SK-N-SH treated with all-trans-retinoic acid at 6 μM for 48 hours (cell line): Measurements from ENCODE around the gene FAM167B.
"Not testable (repeated sequence)": the region's sequence is repeated elsewhere in the genome, so short reads cannot be mapped to it uniquely, and the experiment has no call there.

Source experiments
- ATAC-seq: fragments of 200-7000 bp; cut with Tn5 transposase; 3 replicates; pipeline ENCODE4 v1.9.1; 2020; ENCODE audit warnings: mild to moderate bottlenecking, moderate library complexity
- ARNTL ChIP-seq: fragments of 450-650 bp; formaldehyde crosslinking; IDR thresholded peaks from 2 replicates; pipeline ENCODE4 v1.5.0; 2020; ENCODE audit warnings: low read depth, mild to moderate bottlenecking, moderate library complexity, borderline replicate concordance
- BACH2 ChIP-seq: fragments of 250-450 bp; sonication (Bioruptor Pico); IDR thresholded peaks from 2 replicates; pipeline ENCODE4 v1.9.0; 2021; ENCODE audit warnings: mild to moderate bottlenecking, borderline replicate concordance
- CREB5 ChIP-seq: fragments of 250-450 bp; sonication (Bioruptor Pico); IDR thresholded peaks from 2 replicates; pipeline ENCODE4 v1.5.1; 2020; ENCODE audit warnings: low read depth, mild to moderate bottlenecking, moderate library complexity
- CSDC2 ChIP-seq: fragments of 250-450 bp; sonication (Bioruptor Pico); IDR thresholded peaks from 2 replicates; pipeline ENCODE4 v1.5.0; 2020; ENCODE audit warnings: mild to moderate bottlenecking, moderate library complexity
- CSRNP3 ChIP-seq: fragments of 250-450 bp; sonication (Bioruptor Pico); IDR thresholded peaks from 2 replicates; pipeline ENCODE4 v1.5.1; 2021; ENCODE audit warnings: mild to moderate bottlenecking, moderate library complexity
- ESRRG ChIP-seq: fragments of 250-450 bp; sonication (Bioruptor Pico); IDR thresholded peaks from 2 replicates; pipeline ENCODE4 v1.6.1; 2021; ENCODE audit warnings: mild to moderate bottlenecking
- GLIS3 ChIP-seq: fragments of 250-450 bp; sonication (Bioruptor Pico); IDR thresholded peaks from 2 replicates; pipeline ENCODE4 v1.5.0; 2020; ENCODE audit warnings: mild to moderate bottlenecking, moderate library complexity
- ISL1 ChIP-seq: fragments of 250-450 bp; sonication (Bioruptor Pico); IDR thresholded peaks from 2 replicates; pipeline ENCODE4 v2.1.2; 2022; ENCODE audit warnings: mild to moderate bottlenecking, moderate library complexity
- OSR1 ChIP-seq: fragments of 250-450 bp; sonication (Bioruptor Pico); IDR thresholded peaks from 2 replicates; pipeline ENCODE4 v1.8.0; 2022; ENCODE audit warnings: moderate library complexity, mild to moderate bottlenecking, inconsistent platforms
- PATZ1 ChIP-seq: fragments of 250-450 bp; sonication (Bioruptor Pico); IDR thresholded peaks from 2 replicates; pipeline ENCODE4 v1.8.0; 2020; ENCODE audit warnings: mild to moderate bottlenecking, moderate library complexity, borderline replicate concordance
- PPARA ChIP-seq: fragments of 250-450 bp; sonication (Bioruptor Pico); IDR thresholded peaks from 2 replicates; pipeline ENCODE4 v1.5.0; 2020; ENCODE audit warnings: mild to moderate bottlenecking, borderline replicate concordance
- RARB ChIP-seq: fragments of 250-450 bp; sonication (Bioruptor Pico); IDR thresholded peaks from 2 replicates; pipeline ENCODE4 v1.8.0; 2021; ENCODE audit warnings: mild to moderate bottlenecking, moderate library complexity
- SNAI2 ChIP-seq: fragments of 250-450 bp; sonication (Bioruptor Pico); IDR thresholded peaks from 2 replicates; pipeline ENCODE4 v1.5.0; 2020; ENCODE audit warnings: mild to moderate bottlenecking, moderate library complexity
- TCF4 ChIP-seq: fragments of 250-450 bp; sonication (Bioruptor Pico); IDR thresholded peaks from 2 replicates; pipeline ENCODE4 v1.8.0; 2021; ENCODE audit warnings: mild to moderate bottlenecking, moderate library complexity, borderline replicate concordance
- TOX ChIP-seq: fragments of 250-450 bp; sonication (Bioruptor Pico); IDR thresholded peaks from 2 replicates; pipeline ENCODE4 v1.8.0; 2021; ENCODE audit warnings: mild to moderate bottlenecking, moderate library complexity, borderline replicate concordance
- TSHZ2 ChIP-seq: fragments of 250-450 bp; sonication (Bioruptor Pico); IDR thresholded peaks from 2 replicates; pipeline ENCODE4 v1.5.0; 2020; ENCODE audit warnings: mild to moderate bottlenecking, moderate library complexity
- ZFP3 ChIP-seq: fragments of 250-450 bp; sonication (Bioruptor Pico); IDR thresholded peaks from 2 replicates; pipeline ENCODE4 v1.5.0; 2020; ENCODE audit warnings: mild to moderate bottlenecking, moderate library complexity
- ZFP30 ChIP-seq: fragments of 450-650 bp; formaldehyde crosslinking; IDR thresholded peaks from 2 replicates; pipeline ENCODE4 v1.5.0; 2022; ENCODE audit warnings: mild to moderate bottlenecking, moderate library complexity
- ZNF565 ChIP-seq: fragments of 450-650 bp; formaldehyde crosslinking; conservative IDR thresholded peaks from 2 replicates; pipeline ENCODE4 v1.5.0; 2020; ENCODE audit warnings: low read depth, mild to moderate bottlenecking, moderate library complexity
- ZNF70 ChIP-seq: fragments of 450-650 bp; formaldehyde crosslinking; IDR thresholded peaks from 2 replicates; pipeline ENCODE4 v1.5.0; 2020; ENCODE audit warnings: mild to moderate bottlenecking, moderate library complexity
- ZNF8 ChIP-seq: fragments of 450-650 bp; formaldehyde crosslinking; IDR thresholded peaks from 2 replicates; pipeline ENCODE4 v1.5.0; 2020; ENCODE audit warnings: mild to moderate bottlenecking, moderate library complexity

Gene FAM167B

GRCh38 chr1:32275424-32275823 is 28.4 kb downstream of the FAM167B start:
- TF ChIP-seq ZFP3 (CRISPR knock-in tag) (no peak), CREB5 (CRISPR knock-in tag) (no peak), RARB (no peak), SNAI2 (CRISPR knock-in tag) (no peak), CSRNP3 (CRISPR knock-in tag) (no peak), ZNF70 (CRISPR knock-in tag) (no peak), GLIS3 (CRISPR knock-in tag) (no peak), OSR1 (CRISPR knock-in tag) (no peak), PATZ1 (no peak), ARNTL (no peak)
- no peak for ATAC-seq

- ATAC-seq = no peak
- no peak for TF ChIP-seq ZNF8 (CRISPR knock-in tag)
- no peak for TF ChIP-seq ISL1 (CRISPR knock-in tag)
- no peak for TF ChIP-seq ZFP30 (CRISPR knock-in tag)
- no peak for TF ChIP-seq PPARA (CRISPR knock-in tag)
- no peak for TF ChIP-seq SNAI2 (CRISPR knock-in tag)
- TF ChIP-seq RARB = no peak
- TF ChIP-seq PATZ1 = no peak
- no peak for TF ChIP-seq GLIS3 (CRISPR knock-in tag)
- no peak for TF ChIP-seq TCF4 (CRISPR knock-in tag)
- TF ChIP-seq TOX (CRISPR knock-in tag) = no peak
- TF ChIP-seq ZFP3 (CRISPR knock-in tag) = no peak
Measured at GRCh38 chr1:32276032-32276782, 29.2 kb downstream of the FAM167B start.

- not testable (repeated sequence) for ATAC-seq
Measured at GRCh38 chr1:32284777-32285176, 37.8 kb downstream of the FAM167B start.

- ATAC-seq = no peak
Measured at GRCh38 chr1:32285658-32286057, 38.6 kb downstream of the FAM167B start.

More at GRCh38 chr1:32285658-32286057, 38.6 kb downstream of the FAM167B start:
- TF ChIP-seq ZFP30 (CRISPR knock-in tag) (no peak), BACH2 (CRISPR knock-in tag) (no peak), ISL1 (CRISPR knock-in tag) (no peak), GLIS3 (CRISPR knock-in tag) (no peak), SNAI2 (CRISPR knock-in tag) (no peak), PPARA (CRISPR knock-in tag) (no peak), PATZ1 (no peak), ZFP3 (CRISPR knock-in tag) (no peak), TSHZ2 (CRISPR knock-in tag) (no peak), ZNF70 (CRISPR knock-in tag) (no peak), OSR1 (CRISPR knock-in tag) (no peak), ZNF565 (CRISPR knock-in tag) (no peak), CSDC2 (CRISPR knock-in tag) (no peak), ARNTL (no peak), ZNF8 (CRISPR knock-in tag) (no peak), ESRRG (CRISPR knock-in tag) (no peak), TCF4 (CRISPR knock-in tag) (no peak), CREB5 (CRISPR knock-in tag) (no peak)
- TF ChIP-seq, all 23 proteins: peak for 0
